HG03159 (cell line): ENCODE data around the gene RUNX1.

Experiments
- ATAC-seq: cut with Tn5 transposase; IDR thresholded peaks from one replicate; pipeline ENCODE4 v1.9.1; 2021; ENCODE audit warnings: mild to moderate bottlenecking, moderate library complexity; ENCODE audit not compliant: unreplicated experiment

Gene RUNX1

DNA sequence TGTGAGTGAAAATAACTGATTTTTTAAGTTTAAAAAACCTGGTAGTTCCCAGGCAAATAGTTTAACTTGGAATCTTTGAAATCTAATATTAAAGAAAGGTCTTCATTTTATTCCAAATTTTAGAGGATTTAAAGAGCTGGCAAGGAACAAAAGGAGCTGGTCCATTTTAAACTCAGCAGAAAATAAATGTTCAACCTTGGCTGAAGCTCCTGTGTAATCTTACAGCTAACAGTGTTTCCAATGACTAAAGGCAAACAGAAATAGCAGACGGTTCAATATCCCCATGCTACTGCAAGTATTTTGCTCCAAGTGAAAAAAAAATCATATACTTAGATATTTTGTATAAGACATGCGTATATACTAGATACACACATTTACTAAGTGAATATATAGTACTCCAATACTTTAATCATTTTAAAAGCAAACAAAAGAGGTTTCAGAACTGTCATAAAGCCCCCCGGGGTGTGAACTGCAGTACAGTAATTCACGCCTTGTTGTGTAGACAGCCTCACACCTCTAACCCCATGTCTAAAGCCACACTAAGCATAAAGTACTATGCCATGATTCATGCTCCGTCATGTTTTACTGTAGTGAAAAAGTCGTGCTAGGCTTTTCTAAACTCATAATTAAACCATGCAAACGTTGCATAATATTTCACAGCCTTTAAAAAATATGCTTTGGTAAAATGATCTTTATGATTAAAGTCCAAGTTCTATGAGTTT is 248.1 kb downstream of the RUNX1 start:
- no peak for ATAC-seq

- no peak for ATAC-seq
Measured at GRCh38 chr21:34799092-34799491, 250.0 kb downstream of the RUNX1 start.

DNA sequence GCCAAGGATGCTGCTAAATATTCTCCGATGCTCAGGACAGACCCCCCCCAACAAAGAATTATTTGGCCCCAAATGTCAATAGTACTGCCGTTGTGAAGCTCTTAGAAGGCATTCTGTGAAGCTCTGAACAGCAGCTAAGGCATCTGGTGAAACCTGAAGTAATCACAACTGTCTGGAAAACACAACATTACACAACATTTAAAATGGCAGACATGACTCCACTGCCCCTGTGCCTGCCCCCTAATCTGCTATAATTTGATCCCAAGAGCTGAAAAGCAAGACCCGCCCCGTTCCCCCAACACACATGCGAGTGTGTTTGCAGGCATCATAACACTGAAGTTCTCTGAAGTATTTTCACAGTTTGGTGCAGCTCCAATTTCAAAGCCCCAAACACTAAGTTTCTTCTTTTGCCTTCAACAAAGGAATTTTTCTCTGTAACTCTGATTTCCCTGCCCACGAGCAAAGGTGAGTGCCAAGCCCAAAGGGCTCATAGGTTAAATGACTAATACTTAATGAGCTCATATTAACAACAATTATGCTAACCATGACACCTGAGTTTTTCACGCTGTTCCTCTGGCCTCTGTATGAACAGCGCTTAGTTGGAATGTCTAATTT is 251.1 kb downstream of the RUNX1 start:
- no peak for ATAC-seq

DNA sequence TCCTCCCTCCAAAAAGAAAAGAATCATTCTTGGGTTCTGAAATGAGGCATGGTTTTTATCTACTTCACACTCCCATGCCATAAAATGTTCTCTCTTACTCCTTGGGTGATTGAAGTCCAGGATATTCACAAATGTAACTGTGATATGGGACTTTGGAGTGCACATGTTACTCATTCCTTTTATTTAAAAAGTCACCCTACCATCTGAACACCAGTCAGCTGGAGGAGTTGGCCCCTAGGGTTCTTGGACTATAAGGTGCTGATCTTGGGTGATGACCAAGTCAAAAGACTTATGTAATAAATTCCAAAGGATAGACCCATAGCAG is 251.9 kb downstream of the RUNX1 start:
- ATAC-seq: no peak

GRCh38 chr21:34796518-34797200 is 252.4 kb downstream of the RUNX1 start:
- no peak for ATAC-seq

DNA sequence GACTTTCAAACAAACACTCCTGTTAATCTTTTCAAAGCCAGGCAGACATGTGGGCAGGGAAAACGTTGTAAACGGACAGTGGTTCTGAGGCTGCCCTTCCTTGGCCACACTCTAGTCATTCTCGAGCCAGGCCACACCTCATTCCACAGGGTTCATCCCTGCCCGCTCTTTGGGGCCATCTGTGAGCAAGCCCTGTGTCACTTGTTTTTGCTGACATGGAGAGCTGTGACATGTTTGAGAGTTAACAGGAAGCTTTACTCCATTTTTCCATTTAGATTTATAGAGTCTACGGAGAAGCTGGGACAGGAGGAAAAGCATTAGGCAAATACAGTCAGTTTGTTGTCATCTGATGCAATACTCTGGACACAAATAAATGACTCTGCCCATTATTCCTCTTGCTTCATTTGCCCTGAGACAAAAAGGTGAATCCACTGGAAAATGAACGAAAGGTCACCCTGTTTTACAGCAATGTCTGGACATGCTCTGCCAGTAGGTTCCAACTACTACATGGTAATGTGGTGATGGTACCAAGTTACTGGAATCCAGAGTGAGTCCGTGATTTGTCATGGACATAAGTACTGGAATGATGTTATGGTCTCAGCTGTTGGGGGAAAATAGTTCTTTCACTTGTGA is 253.4 kb downstream of the RUNX1 start:
- ATAC-seq: no peak

GRCh38 chr21:34795175-34795547 is 253.9 kb downstream of the RUNX1 start:
- no peak for ATAC-seq

DNA sequence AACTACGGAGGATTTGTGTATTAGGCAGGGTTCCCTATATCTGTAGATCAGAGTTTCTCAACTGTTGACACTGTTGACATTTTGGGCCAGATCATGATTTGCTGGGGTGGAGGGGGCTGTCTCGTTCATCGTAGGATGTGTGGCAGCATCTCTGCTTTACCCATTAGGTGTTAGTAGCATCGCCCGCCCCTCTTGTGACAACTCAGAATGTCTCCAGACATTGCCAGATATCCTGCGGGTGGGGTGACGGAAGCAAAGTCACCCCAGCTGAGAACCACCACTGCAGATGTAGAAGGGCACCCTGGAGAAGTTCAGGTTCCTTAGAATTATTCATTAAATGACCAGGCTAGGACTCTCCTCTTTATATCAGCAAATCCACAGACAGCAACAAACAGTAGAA is 254.4 kb downstream of the RUNX1 start:
- ATAC-seq: no peak

DNA sequence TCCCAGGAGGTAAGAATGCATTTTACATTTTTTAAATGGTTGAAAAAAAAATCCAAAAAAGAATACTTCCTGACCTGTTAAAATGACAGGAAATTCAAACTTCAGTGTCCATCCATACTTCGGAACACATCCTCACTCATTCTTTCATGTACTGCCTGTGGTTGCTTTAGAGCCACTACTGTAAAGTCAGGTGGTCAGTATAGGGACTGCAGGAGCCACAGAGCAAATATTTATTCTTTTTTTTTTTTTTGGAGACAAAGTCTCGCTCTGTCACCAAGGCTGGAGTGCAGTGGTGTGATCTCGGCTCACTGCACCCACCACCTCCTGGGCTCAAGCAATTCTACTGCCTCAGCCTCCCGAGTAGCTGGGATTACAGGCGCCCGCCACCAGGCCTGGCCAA is 255.6 kb downstream of the RUNX1 start:
- no peak for ATAC-seq

- no peak for ATAC-seq
Measured at GRCh38 chr21:34792504-34793089, 256.5 kb downstream of the RUNX1 start.

DNA sequence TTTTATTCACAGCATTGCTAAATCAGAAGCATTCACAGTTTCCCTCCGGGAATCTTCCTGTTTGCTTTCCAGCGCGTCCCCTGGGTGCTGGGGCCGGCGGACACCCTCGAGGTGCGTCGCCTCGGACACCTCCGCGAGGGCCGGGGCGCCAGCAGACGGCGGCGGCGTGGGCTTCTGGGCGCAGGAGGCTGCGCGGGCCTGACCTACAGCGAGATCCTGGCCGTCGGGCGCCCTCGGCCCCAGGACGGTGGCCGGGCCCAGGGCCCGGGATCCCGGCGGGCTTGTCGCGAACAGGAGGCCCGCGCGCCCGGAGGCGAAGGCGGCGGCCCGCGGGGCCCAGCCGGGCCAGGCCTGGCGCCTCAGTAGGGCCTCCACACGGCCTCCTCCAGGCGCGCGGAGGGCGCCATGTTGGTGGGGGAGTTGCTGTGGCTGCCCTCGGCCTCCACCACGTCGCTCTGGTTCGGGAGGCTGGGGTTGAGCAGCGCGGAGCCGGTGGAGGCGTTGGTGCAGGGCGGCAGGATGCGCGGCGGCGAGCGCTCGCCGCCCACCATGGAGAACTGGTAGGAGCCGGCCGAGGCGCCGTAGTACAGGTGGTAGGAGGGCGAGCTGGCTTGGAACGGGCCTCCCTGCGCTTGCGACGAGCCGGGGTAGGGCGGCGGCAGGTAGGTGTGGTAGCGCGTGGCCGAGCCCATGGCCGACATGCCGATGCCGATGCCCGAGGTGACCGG is 257.2 kb downstream of the RUNX1 start:
- ATAC-seq: no peak

GRCh38 chr21:34790834-34791233 is 258.3 kb downstream of the RUNX1 start:
- ATAC-seq: no peak

GRCh38 chr21:34790341-34790740 is 258.8 kb downstream of the RUNX1 start:
- ATAC-seq: no peak

GRCh38 chr21:34788879-34789278 is 260.2 kb downstream of the RUNX1 start:
- no peak for ATAC-seq

DNA sequence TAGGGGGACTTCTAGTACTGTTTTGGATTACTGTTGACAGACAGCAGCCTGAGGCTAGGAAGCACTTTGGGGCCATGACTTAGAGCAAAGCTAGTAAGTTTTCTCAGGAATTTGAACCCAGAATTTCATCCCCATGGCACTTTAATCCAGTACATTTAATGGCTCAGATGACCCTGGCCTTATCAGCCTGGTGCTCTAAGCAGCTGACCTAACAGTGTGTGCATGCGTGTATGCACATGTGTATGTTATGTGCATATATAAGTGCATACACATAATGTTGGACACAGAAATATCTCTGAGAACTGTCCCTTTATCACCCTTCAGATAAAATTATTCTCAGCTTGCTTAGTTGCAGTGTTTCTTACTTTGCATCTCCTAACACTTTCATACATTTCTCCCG is 265.3 kb downstream of the RUNX1 start:
- ATAC-seq: no peak

DNA sequence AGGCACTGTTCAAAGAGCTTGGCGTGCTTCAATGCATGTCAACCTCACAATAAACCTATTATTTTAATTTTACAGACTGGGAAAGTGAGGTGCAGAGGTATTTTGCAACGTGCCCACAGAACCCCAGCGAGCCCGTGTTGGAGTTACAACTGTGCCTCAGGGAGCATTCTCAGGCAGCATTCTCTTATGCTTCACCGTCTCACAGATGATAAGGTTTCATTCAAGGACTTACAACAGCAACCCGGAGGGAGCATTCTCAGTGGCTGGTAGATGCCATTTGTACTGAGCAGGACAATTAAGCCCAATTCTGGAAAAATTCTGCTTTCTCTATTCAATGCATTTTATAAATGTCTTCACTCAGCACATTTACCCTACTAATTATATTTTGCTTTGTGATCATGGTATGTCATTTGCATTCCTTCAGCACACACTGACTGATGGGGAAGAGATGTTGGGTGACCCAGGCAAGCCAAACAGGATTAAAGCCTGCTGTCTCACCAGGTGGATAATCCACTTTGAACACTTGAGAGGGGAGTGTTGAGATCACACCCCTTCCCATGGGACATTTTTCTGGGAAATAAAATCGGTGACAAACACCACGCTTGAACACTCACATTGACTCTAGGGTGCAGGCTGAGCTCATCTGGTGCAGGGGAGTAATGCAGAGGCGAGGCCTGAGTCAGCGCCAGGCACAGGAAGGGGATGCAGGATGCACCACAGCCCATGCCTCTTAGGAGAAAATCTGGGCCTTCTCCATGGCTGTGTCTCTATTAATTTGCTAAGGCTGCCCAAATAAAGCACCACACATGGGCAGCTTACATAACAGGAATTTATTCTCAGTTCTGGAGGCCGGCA is 266.4 kb downstream of the RUNX1 start:
- no peak for ATAC-seq

DNA sequence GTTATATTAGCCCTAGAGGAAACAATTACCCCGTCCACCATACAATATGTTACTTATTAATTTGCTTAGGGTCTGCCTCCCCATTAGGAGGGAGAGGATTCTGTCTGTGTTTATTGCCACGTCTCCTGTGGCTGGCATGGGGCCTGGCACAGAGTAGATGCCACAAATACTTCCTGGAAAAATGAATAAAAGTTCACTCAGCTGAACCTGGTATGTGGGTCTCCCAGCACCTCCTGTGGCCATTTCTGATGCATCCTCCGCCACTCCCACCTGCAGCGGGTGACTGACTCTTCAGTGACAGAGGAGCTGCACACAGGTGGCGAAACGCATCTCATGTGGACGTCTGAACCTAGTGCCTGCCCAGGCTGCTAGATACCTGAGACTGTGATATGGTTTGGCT is 267.6 kb downstream of the RUNX1 start:
- ATAC-seq: no peak

DNA sequence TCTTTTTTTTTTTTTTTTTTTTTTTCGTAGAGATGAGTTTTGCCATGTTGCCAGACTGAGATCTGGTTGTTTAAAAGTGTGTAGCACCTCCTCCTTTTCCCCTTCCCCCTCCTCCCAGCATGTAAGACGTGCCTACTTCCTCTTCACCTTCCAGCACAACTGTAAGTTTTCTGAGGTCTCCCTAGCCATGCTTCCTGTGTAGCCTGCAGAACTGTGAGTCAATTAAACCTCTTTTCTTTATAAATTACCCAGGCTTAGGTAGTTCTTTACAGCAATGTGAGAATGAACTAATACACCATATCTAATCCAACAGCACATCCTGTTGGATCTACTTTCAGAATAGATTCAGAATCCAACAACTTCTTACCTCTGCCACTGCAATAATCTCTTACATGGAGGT is 269.2 kb downstream of the RUNX1 start:
- no peak for ATAC-seq

- ATAC-seq: no peak
Measured at GRCh38 chr21:34775793-34776192, 273.3 kb downstream of the RUNX1 start.

DNA sequence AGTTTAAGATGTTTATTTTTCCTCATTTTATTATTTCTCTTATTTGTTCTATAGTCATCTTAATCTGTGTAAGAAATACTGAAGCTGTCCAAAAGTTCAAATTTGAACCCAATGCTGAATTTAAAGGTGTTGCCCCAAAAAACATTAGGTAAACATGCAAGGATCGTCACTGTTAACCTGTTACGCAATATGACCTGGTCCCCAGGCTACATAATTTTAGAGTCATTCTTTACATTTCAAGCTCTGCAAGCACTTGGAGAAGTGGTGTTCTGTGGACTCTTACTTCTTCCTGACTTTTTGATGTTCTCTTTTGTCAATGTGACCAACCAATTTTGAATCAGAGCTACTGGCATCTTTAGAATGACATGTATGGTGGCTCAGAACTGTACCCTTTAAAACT is 274.4 kb downstream of the RUNX1 start:
- ATAC-seq: no peak
